ENCODE measurements around the gene MACROD1.

MACROD1 gene

DNA sequence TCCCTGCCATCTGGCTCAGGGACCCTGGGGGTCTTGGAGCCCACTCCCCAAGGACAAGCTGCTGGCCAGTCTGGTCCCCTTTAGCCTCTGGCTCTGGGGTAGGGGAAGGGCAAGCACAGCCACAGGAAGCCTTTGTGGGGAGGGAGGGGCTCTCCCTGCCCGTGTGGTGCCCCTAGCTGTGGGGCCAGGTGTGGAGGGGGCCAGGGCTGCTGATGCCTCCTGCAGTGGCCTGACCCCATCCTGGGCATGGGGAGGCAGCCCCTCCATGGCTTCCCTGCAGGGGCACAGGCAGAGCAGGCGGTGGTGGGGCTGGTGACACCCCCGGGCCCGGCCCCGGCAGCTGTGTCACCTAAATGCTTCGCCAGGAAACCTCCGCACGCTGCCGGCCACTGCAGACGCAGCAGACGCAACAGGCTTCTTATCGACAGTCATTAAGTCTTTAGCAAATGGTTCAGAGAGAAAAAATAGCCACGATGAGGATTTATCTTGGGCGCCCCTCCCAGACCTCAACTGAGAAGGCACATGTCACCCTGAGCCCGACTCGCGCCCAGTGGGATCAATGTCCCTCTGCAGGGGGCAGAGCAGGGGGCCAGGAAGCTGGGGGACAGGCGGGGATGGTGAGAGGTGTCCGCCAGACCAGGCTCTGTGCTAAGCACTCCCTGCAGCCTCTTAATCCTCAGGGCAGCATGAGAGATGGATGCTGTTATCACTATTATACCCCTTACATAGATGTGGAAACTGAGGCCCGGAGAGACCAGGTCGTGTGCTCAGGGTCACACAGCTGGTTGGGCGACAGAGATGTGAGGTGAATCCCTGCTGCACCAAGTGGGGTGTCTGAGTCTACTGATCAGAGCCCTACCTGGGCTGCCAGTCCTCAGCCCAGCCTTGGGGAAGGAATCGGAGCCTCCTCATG is 96.3 kb downstream of the MACROD1 start:
- DNase-seq, result no peak

DNA sequence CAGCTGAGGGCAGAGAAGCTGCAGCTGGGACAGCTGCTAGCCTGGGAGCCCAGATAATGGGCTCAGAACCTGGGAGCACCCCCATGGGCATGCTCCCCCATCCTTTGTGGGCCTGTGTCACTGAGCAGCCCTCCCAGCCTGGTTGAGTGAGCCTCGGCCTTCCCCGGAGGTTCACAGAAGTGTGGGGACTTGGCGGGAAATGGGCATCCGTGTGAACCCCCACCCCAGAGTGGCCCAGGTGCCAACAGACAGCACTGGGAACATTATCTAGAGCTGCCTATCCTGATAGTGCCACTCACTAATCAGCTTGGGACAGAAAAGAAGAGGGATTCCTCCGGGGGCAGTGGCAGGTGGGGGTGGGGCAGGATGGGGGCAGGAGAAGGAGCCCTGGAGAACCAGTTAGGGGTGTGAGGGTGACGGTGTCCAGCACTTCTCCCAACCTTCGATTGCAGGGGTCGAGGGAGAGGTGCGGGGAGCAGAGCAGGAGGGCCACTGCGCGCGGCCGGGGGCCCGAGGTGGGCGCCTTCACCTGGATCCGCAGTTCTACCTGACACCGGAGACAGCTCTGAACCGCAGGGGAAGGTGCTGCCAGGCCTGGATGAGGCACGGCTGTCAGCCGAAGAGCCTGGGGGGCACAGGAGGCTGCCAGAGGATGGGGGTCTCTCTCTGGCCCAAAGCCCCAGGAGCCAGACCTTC is 97.1 kb downstream of the MACROD1 start:
- DNase-seq, result no peak

DNA sequence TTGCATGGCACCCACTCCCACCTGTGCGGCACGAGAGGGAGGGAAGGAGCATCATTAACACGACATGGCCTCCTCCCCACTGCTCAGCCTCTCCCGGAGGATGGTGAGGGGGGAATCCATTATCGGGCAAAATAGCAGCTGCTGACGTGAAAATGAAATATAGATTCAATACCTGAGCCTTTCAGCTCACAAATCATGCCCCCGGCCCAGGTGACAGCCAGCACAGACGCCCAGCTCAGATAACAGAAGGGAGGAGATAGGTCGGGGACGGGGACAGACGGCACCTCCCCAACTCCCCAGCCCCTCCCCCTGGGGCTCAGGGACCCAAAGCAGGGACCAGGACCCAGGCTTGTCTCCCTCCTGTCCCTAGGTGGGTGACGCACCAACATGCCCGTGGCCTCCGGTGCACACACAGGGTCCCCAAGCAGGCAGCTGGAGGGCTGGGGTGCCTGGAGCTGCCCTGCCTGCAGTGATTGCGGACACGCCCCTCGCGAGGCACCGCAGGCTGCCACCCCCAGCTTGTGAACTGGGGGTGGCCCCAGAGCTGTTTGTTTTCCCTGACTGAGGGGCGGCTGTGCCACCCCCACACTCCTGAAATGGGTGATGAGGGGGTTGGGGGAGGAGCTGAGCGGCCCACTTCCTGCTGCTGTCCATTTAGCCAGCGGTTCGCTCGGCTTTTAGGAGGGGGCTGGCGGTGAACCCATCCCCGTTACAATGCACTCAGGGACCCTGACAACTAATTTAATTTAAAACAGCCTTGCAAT is 98.5 kb downstream of the MACROD1 start:
- no peak for DNase-seq

DNA sequence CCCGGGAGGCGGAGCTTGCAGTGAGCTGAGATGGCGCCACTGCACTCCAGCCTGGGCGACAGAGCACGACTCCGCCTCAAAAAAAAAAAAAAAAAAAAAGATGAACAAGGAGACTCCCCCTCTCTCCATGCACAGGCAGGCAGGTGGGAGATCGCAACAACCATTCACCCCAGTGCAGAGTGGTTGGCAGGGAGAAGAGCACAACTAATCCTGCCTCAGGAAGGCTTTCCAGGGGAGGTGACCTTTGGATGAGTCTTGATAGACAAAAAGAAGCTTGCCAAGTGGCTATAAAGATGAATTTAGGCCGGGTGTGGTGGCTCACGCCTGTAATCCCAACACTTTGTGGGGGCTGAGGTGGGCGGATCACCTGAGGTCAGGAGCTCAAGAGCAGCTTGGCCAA is 100.2 kb downstream of the MACROD1 start:
- DNase-seq, result no peak

DNA sequence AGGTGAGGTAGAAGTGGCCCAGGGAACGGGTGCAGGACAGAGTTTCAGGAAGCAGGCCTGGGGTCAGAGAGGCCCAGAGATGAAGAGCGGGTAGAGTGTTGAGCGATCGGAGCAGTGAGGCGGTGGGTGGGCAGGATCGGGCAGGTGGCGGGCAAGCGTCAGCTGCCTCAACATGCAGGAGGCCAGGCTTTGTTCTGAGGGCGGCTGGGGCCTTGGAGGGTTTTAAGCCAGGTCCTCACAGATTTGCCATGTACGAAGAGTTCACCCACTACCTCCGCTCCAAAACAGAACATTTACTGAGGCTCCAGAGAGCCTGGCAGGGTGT is 100.8 kb downstream of the MACROD1 start:
- DNase-seq, result no peak

DNA sequence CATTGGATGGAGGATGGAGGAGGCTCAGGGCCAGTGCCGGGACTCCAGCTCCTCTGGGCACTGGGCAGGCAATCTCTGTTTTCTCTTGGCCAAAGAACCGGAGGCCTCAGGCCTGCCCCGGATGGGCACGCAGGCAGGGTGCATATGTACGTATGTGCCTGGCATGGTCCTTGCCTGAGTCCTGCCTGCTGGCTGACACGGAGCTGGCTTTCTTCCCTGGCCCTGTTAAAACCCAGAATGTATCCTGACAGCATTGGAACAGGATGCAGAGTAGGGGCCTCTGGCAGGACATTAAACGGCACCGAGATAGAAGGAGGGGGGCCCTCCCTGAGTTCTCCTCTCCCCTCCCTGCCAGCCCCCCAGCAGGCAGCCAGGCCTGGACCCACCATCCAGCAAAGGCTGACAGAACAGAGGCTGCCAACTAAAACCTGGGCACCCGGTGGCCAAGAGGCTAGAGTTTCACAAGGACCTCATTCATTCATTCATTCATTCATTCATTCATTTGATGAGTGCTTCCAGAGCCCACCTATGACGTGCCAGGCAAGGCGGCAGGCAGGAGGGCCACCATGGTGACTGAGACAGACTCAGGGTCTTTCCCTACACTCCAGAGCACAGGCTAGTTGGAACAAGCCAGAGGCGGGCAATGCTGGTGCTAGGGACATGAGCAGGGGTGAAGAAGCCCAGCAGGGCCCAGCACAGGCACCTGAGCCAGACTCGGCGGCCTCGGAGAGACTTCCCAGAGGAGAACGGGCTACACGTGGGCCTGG is 101.4 kb downstream of the MACROD1 start:
- no peak for DNase-seq

DNA sequence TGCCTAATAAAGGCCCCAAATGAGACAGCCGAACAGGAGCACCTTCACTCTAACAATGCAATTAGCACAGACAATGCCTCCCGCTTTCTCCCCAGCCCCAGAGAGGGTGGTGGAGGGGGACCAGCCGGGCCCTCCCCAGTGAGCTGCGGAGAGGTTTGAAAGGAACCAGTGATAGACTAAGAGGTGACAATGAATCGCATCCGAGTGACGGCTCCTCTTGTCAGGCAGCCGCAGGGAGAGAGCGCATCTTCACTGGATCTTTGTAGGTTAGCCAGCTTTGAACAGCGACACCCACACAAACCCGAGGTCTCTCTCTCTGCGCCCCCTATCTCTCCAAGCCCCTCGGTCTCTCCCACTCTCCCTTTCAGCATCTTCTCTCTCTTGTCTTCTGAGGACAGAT is 102.1 kb downstream of the MACROD1 start:
- no peak for DNase-seq

DNA sequence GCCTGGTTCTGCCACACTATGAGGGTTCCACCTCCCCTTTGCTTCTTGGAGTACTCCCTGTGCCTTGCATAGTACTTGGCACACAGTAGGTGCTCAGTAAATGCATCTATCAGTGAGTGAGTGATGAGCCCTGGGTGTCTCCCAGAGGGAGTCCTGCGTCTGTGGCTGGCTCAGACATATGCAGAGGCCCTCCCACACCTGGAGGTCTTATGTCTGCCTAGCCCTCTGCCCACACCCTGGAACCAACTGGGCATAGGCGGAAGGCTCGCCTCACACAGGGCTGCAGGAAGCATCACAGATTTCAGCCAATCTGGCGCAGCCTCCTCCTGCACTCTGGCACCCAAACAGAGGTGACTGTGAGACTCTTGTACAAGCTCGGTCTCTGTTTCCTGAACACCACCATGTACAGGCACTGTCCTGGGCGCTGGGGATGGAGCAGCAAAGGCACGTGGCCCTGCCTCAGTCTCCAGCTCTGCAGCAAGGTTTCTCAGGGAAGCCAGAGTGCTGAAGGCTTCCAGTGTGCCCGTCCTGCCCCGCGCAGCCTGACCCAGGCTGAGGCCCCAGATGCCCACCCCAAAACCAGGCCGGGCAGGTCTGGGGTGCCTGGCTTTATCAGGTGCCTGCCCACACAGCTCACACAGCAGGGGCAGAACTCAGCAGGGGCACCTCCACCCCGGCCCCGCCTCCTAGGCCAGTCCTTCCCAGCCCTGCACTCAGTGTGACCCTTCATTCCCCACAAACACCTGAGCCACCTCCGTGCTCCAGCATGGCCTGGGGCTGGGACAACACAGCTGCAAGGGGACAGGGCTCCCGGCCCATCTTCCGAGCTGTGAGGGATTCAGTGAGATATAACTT is 103.5 kb downstream of the MACROD1 start:
- no peak for DNase-seq

DNA sequence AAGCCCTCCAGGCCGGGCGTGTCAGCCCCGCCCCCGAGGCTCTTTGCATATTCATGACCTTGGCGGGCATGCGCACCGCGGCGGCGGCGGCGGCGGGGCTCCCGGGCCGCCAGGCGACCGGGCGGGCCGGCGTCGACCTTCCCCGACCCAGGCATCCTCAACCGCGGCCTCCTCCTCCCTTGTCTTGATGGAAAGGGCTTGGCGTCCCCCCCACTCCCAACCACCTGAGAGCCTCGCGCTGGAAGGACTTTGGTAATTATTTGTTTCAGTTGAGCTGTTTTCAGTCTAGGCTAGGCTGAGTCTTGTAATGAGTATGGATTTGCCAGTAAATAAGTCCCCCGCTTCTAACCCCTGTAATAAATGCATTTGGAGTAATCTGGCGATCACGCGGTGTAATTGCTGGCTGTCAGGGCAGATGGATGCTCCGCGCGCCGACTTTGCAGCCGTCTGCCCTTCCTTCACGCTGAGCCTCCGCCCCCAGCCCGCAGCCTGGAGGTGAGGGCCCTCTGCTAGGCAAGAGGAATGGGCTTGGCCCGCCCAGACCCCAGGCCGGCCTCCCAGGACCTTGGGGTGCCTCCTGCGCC is 105.0 kb downstream of the MACROD1 start:
- peak; percentile 71 for DNase-seq

DNA sequence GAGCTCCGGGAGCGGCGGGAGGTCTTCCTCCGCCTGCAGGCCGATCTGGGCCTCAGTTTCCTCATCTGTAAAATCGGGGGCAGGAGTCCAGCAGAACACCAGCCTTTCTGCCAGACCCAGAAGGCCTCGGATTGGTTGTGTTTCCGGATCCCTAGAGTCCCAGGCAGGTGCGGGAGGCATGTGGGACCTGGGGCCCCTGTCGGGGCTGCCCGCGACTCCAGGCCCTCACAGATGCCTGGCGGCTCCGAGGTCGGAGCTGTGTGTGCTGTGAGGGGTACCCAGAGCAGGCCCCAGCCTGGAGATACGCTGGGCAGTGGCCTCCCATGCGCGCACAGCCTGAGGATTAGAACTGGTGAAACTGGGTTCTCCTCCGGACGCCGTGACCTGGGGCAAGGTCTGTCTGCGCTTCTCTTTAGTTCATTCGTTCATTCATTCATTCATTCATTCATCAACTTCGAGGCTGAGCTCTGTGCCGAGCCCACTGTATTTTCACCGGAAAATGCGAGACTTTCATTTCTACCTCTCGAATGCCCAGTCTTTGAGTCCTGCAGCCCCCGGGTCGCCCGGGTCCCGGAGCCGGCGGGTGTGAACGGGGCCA is 105.6 kb downstream of the MACROD1 start:
- DNase-seq, result no peak

DNA sequence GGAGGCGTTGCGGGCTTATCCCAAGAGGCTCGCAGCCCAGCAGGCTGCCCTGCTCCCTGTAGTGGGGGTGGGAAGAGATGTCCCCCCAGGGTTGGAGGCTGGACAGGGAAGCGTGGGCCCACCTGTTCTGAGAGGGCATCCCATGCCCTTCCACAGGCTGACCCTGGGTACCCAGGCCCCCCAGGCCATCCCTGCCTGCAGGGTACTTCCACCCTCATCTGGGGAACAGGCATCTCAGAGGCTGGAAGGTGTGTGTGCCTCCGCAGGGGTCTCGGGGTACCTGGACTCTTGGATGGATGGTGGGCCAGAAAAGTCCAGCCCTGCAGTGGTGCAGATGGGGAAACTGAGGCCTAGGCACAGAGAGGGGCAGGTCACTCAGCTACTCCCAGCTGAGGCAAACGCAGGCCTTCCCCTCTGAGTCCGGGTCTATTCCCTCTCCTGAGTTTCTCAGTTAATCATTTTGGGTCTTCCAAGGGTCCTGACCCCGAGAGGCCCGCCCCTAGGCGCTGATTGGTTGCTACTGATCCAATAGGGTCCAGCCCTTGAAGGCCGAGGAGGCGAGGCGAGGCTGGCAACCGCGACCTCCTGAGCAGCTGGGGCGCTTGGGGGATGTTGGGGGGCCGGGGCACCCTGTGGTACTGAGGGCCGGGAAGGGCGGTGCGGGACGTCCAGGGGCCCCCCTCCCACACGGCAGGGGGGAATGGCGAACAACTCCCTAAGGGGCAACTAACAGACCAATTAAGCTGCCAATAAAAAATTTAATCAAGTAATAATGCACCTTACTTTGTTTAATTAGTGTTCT is 106.4 kb downstream of the MACROD1 start:
- DNase-seq, result no peak

DNA sequence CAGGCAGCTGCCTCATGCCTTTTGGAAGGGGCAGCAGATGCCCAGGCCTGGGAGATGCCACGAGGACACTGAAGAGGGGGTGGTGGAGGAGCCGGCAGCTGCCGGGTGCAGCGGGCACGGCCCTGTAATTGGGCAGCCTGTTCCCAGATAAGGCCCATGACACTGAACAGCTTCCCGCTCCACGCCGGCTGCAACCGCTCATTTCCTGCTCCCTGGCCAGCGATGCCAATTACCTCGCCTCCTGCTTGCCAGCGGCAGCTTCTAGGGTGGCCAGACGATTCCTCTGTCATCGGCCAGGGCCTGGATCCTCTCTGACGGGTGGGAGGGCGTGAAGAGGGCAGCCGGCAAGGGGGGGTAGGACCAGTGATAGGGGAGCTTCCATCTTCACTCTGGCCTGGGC is 107.4 kb downstream of the MACROD1 start:
- no peak for DNase-seq

DNA sequence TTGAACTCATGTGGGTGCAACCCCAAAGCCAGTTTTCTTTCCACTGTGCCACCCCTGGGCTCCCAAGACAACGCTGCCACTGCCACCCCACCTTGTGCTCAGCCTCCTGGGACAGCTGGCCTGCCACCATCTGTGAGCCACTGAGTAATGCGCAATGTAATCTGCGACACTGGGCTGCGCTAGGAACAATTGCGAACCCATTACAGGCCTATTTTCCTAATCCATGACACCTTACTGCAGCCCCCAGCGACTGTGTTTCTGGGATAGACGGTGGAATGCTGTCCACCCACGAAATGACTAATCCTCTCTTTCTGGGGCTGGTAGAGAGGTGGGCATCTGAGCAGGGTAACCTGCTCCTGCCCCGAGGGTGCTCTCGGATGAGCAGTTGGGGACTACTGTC is 108.0 kb downstream of the MACROD1 start:
- no peak for DNase-seq

DNA sequence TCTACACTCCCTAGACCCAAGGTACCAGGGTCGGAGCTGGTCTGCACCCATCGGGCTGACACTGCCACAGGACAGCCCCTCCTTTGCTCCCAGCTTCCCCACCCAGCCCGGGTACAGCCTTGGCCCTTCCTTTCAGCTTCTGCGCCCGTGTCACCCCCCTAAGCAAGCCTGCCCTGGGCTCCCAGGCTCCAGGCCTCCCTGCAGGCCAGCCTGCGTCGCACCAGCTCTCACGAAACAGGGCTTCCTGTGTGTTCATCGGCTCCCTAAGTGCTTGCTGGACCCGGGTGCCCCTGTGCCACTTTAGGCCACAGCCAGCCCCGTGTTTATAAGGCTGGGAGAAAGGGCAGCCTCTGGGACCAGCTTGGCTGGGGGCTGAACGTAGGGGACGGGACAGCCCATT is 109.1 kb downstream of the MACROD1 start:
- no peak for DNase-seq

DNA sequence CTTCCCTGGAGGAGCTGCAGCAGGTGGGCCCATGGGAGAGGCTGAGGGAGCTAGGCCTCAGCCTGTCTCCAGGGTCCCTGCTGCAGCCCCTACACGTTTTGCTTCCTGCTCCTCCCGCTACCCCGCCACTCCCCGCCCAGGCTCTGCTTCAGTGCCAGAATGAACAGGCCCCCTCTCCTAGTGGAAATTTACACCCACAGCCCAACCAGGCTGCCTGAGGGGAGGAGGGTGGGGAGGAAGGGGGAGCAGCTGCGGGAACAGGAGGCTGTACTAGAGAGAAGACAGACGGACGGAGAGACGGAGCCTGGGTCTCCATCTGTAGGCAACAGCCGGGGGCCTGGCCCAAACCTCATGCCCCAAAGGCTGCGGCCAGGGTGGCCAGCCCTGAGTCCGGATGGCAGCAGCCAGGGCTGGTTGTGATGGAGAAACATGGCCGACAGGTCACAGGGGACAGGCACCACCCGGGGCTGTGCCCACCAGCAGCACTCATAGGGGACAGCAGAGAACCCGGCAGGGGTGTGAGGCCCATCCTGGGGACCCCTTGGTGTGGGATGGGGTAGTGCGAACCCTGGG is 109.6 kb downstream of the MACROD1 start:
- peak; percentile 76 for DNase-seq

DNA sequence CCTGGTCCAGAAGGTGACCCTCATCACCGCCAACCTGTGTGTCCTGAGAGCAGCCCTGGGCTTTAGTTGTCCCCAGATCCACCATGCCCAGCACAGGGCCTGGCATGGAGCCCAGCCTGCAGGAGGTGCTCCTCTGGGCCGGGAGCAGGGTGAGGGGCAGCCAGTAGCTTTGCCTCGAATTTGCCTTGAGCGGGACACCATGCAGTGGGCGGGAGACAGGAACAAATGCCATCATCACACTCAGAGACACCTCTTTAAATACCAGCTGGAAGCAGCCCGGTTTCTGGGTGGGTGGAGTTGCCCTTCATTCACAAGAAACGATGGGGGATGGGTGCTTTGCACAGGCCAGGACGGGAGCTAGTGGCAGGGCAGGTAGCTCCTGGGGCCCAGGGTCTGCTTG is 110.8 kb downstream of the MACROD1 start:
- DNase-seq, result no peak

DNA sequence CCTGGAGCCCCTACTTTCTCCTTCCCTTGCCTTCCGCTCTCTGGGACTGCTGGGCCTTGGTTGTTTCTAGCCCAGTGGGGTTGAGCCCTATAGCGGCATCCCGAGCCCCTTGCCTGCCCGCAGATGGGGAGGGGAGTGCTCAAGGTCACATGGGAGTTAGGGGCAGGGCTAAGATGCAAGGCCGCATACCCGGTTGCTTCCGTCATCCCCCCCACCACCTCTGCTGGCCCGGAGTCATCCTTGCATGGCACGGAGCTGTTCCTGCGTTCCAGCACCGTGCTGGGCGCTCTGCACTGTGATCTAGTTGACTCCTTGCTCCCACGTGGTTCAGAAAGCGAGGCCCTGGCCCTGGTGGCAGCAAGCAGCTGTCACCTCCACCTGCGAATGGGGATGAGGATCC is 112.2 kb downstream of the MACROD1 start:
- DNase-seq, result no peak

DNA sequence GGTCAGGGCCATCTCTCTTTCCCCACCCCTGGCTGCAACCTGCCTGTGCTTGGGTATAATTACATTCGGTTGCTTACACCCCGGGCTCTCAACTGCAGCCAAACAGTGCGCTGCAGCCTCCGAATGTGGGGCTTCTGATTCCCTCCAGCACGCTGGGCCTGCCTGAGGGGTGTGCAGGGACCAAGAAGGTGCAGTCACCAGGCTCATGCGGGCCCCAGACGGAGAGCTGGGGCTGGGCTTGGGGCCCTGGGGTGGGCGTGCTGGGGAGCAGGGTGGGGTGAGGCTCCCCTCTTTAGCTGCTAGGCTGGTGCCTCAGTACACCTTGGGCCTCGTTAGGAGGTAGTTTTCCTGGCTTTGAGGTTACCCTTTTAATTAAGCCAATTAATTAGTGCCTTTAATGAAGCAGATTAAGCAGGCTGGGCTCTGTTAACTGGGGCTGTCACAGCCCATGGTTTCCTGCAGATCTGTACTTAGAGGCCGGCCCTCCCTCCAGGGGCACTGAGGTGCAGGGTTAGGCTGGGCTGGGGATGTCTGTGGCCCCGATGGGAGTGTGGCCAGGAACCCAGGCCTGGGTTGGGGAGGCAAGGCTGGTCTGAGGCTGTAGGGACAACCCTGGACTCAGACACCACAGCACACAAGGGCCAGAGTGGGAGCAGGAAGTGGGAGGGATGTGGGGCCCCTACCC is 112.8 kb downstream of the MACROD1 start:
- DNase-seq, result no peak

DNA sequence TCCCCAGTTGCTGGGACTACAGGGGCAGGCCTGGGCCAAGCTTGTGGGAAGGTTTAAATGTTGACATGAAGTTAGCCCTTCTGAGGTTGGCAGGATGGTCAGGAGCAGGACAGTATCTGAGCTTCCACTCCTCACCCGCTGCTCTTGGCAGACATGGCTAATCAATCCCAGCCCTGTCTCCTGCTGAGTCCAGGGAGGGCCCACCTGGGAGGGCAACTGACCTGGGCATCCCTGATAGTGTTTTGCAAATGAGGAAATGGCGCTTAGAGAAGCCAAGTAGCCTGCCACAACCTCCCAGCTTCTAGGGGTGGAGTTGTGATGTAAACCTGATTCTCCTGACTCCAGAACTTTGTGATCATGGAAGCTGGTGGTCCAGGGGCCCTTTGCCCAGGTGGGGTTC is 113.5 kb downstream of the MACROD1 start:
- no peak for DNase-seq
